GM18909 (cell line): ENCODE results near the gene TMUB1.

ENCODE experiments used
- ATAC-seq: cut with Tn5 transposase; IDR thresholded peaks from one replicate; pipeline ENCODE4 v1.9.1; 2021; ENCODE audit warnings: mild to moderate bottlenecking; ENCODE audit not compliant: unreplicated experiment, poor library complexity

The TMUB1 gene

GRCh38 chr7:151083071-151083823, at the start of gene TMUB1:
TSS of gene TMUB1 (minus strand) at chr7:151083493. CDS start at chr7:151082563, 930 bp downstream.
- ATAC-seq = peak; percentile 56

- no peak for ATAC-seq
Measured at GRCh38 chr7:151132461-151133205, 49.3 kb upstream of the TMUB1 start.

GRCh38 chr7:151131592-151132293, 48.5 kb upstream of the TMUB1 start:
- no peak for ATAC-seq

- ATAC-seq = no peak
Measured at GRCh38 chr7:151131224-151131591, 47.9 kb upstream of the TMUB1 start.

GRCh38 chr7:151130741-151131157, 47.5 kb upstream of the TMUB1 start:
- ATAC-seq = no peak

GRCh38 chr7:151129960-151130591, 46.8 kb upstream of the TMUB1 start:
- ATAC-seq = no peak

- ATAC-seq = no peak
Measured at GRCh38 chr7:151129117-151129959, 46.0 kb upstream of the TMUB1 start.

GRCh38 chr7:151128716-151129115, 45.4 kb upstream of the TMUB1 start:
- ATAC-seq = no peak

- no peak for ATAC-seq
Measured at GRCh38 chr7:151128144-151128543, 44.9 kb upstream of the TMUB1 start.

GRCh38 chr7:151126491-151127137, 43.3 kb upstream of the TMUB1 start:
- ATAC-seq = no peak

GRCh38 chr7:151125846-151126481, 42.7 kb upstream of the TMUB1 start:
- no peak for ATAC-seq

GRCh38 chr7:151125470-151125845, 42.2 kb upstream of the TMUB1 start:
- ATAC-seq = no peak

GRCh38 chr7:151124899-151125399, 41.7 kb upstream of the TMUB1 start:
- no peak for ATAC-seq

- ATAC-seq = no peak
Measured at GRCh38 chr7:151124481-151124880, 41.2 kb upstream of the TMUB1 start.

GRCh38 chr7:151123822-151124464, 40.6 kb upstream of the TMUB1 start:
- ATAC-seq = peak; percentile 85

GRCh38 chr7:151123158-151123821, 40.0 kb upstream of the TMUB1 start:
- ATAC-seq = no peak

GRCh38 chr7:151122796-151123157, 39.5 kb upstream of the TMUB1 start:
- no peak for ATAC-seq

GRCh38 chr7:151122276-151122675, 39.0 kb upstream of the TMUB1 start:
- no peak for ATAC-seq
